Measurements from ENCODE around the gene MMP24OS.
A peak's percentile ranks its signal among the peaks of the same experiment; 100 is the strongest.

The MMP24OS gene

GRCh38 chr20:35305682-35306556, 28.0 kb upstream of the MMP24OS start:
- peak in 1 of 5 donors; percentile 89 for DNase-seq

GRCh38 chr20:35304956-35305355, 27.0 kb upstream of the MMP24OS start:
- DNase-seq = no peak

GRCh38 chr20:35303735-35304491, 26.0 kb upstream of the MMP24OS start:
- DNase-seq = peak; percentile 54 to 88 (median 75)

- DNase-seq = no peak
Observed at GRCh38 chr20:35303382-35303734, 25.4 kb upstream of the MMP24OS start.

GRCh38 chr20:35302421-35303335, 24.8 kb upstream of the MMP24OS start:
- DNase-seq = peak in 1 of 5 donors; percentile 27

GRCh38 chr20:35301426-35301825, 23.5 kb upstream of the MMP24OS start:
- DNase-seq = no peak

- no peak for DNase-seq
Observed at GRCh38 chr20:35300469-35301262, 22.7 kb upstream of the MMP24OS start.

- DNase-seq = no peak
Observed at GRCh38 chr20:35299780-35300179, 21.9 kb upstream of the MMP24OS start.

- DNase-seq = no peak
Observed at GRCh38 chr20:35298264-35298663, 20.3 kb upstream of the MMP24OS start.

- no peak for DNase-seq
Observed at GRCh38 chr20:35297740-35298139, 19.8 kb upstream of the MMP24OS start.

- no peak for DNase-seq
Observed at GRCh38 chr20:35297155-35297554, 19.2 kb upstream of the MMP24OS start.

GRCh38 chr20:35296101-35296554, 18.2 kb upstream of the MMP24OS start:
- DNase-seq = no peak

- no peak for DNase-seq
Observed at GRCh38 chr20:35295674-35296073, 17.8 kb upstream of the MMP24OS start.

- DNase-seq = no peak
Observed at GRCh38 chr20:35295058-35295457, 17.1 kb upstream of the MMP24OS start.

GRCh38 chr20:35294293-35294685, 16.4 kb upstream of the MMP24OS start:
- DNase-seq = no peak

- no peak for DNase-seq
Observed at GRCh38 chr20:35293303-35294292, 15.7 kb upstream of the MMP24OS start.

GRCh38 chr20:35292504-35293285, 14.8 kb upstream of the MMP24OS start:
- DNase-seq = no peak

GRCh38 chr20:35291654-35292503, 14.0 kb upstream of the MMP24OS start, which contains the start of gene FAM83C:
Gene FAM83C, minus strand, starts transcription at chr20:35292425. Its CDS starts 121 bp downstream, at chr20:35292304.
- DNase-seq = no peak
